Urothelium cell line (cell line): ENCODE results near the gene GULP1.

Source experiments
- DNase-seq: peaks from one replicate; pipeline ENCODE4 v3.0.0; 2011; ENCODE audit warnings: low spot score, mixed read lengths
- FAIRE-seq: peaks from 2 replicates; lab custom pipeline; 2011; peaks lifted over from hg19 to GRCh38; lab: Jason Lieb, UNC

Gene GULP1

DNA sequence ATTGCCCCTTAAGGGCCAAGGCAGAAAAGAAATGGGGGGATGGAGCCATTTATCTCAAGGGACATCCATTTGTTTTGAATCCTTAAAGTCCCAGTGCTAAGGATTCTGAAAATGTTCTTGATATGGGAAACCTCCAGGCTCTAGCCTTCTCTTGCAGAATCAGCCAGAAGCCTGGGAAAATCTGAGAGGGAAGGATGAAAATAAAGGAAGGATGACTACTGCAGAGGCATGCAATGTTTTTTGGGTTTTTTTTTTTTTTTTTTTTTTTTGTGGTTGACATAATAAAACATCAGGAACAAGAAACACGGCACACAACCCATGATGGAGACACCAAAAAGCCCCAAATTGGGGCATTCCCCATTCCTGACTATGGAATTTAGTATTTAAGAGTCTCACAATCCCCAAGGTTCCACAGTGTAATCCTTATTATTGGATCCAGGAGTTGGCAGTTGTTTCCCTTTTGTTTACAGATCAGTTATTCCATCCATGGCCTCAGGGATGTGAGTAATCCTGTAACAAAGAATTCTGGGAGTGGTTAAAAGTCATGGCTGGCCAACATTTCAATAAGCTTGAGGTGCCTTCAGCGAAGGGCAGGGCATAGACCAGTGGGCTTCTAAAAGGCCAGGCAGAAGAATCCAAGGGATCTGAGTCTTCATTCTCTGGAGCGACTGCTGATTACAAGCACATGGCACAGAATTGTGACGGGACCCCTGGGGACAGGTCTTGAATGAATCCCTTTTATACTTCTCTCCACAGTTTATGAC is 337.5 kb downstream of the GULP1 start:
- DNase-seq (no peak), FAIRE-seq (no peak)

DNA sequence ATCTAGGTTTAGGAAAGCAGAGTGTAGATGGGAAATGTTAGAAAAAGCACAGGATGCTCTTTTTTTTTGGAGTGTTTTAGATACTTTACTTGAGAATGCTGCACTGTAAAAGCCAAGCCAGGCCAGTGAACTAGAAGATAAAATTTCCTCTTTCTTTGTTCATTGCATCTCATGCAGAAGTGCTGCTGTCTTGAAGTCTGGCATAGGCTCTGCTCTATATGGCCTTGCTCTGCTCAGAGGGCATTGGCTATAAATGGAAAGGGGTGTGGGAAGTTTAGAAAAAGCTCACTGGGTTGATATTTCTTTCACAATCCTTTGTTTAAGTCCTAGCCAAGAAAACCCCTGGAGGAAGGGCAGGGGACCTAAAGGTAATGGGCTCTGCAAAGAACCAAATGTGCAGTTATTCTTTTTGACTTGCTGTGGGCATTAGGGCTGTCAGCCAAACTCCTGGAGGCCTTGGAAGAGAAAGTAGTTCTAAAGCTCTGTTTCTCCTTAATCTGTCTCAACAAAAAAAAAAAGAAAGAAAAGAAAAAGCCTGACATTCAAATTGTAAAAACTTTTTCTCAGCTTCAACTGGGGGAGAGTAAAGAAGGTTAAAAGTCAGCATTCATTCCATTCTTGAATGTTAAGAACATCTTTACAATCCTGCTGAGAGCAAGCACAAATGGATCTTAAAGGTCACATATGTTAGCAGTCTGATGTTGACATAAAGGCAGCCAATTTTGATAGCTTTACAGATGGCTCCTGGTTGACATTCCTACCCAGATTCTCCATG is 338.3 kb downstream of the GULP1 start:
- FAIRE-seq: no peak
- no peak for DNase-seq

DNA sequence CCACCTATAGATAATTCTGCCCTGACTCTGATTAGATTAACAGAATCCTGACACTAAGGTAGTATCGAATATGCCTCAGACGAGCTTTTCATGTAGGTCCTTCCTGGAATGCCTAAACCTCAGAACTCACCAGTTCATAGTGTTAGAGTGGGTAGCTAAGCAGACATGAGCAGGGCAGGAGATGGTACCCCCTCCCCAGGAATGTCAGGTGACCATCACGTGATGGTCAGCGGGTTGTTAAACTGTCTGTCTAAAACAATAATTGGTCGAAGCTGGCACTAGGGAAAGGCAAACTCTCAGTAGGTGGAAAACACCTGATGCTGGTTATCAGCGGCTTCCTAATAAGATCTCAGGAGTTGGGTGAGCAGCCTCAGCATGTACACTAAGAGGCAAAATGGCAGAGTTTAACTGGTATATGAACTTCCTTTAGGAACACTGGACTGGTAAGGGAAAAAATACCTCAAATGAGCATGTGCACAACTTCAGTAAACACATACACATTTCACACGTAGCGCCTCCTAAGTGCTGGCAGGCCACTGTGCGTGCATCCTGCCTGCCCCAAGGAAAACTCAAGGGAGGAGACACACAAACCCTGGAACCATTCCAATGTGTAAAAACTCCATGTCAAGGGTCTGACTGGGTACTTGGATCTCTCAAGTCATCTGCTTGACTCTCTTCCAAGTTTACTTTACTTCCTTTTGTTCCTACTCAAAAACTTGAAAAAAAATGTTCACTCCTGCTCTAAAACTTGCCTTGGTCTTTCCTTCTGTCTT is 339.5 kb downstream of the GULP1 start:
- FAIRE-seq (no peak), DNase-seq (no peak)

DNA sequence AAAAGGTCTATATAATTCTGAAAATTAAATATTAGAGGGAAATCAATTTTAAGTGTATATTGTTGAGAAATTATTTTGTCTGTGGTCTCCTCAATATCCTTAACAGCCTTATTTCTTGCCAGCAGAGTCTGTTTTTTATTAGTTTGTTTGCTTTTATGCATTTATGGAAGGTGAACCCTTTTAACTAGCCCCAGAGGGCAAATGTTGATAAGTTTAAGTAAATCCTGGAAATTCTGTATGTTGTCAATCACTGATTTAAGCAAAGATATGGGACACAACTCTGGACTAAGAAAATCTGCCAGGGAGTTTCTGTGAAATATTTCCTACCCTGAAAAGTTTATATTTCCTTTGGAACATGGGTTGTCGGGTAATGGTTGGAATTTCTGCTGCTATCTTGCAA is 343.0 kb downstream of the GULP1 start:
- FAIRE-seq (no peak), DNase-seq (no peak)
